ENCODE results near the gene SLC11A1. TPM values are rescaled to one million over a fixed set of nuclear protein-coding genes. Genes with fewer than 3 reads are reported as not detected.

SLC11A1 gene
- total and polyA plus RNA-seq, 2 of the 4 experiments (the other 2 are of a cell fraction): under 0.01 to 0.07 TPM

- ChIA-PET POLR2A (ENCODE audit: unreplicated experiment) (no interaction called here), CTCF (no interaction called here)
- H3K4me3 ChIP-seq (ENCODE audit: insufficient read depth, low read depth, low read length): no peak overlapping the region
- dilution Hi-C loops (cut with HindIII; ENCODE audit: low sequenced_read_pairs, unreplicated experiment): no loop called here
- H3K9me1 ChIP-seq (ENCODE audit: insufficient read depth, low read length): no peaks in the 10 kb centered on the region; the same call in 1 of the 2 replicates
- H4K20me1 ChIP-seq (ENCODE audit: insufficient read depth, low read length): no peaks in the 10 kb centered on the region
- H3K18ac ChIP-seq (ENCODE audit: low read depth, low read length): no peak overlapping the region
- no TSS peak for BruUV-seq (replicated peaks)
- ATAC-seq (ENCODE audit: low read depth): no peak
- no peaks in the 10 kb centered on the region for H3K79me1 ChIP-seq (ENCODE audit: low read depth in 1 of 2, low read length in 2 of 2)
- in situ Hi-C loops (cut with MboI; ENCODE audit: low sequenced_read_pairs): no loop called here
- no peak overlapping the region for H2AFZ ChIP-seq (replicated peaks; ENCODE audit: low read length, poor library complexity)
- no peak overlapping the region for H2AK9ac ChIP-seq (replicated peaks; ENCODE audit: low read depth, low read length, poor library complexity)
- H3K14ac ChIP-seq (replicated peaks; ENCODE audit: low read depth, low read length): no peak overlapping the region
- no peaks in the 10 kb centered on the region for H3K36me3 ChIP-seq (ENCODE audit: control insufficient read depth, insufficient read depth, low read length)
- no peak overlapping the region for H3K4me2 ChIP-seq (ENCODE audit: low read depth, low read length)
- no peak overlapping the region for H2BK5ac ChIP-seq (ENCODE audit: low read depth, low read length, poor library complexity, severe bottlenecking)
- H3K23ac ChIP-seq (ENCODE audit: low read depth, low read length): no peak overlapping the region
- no peak overlapping the region for H3K9ac ChIP-seq (ENCODE audit: low read depth, low read length)
- no peak overlapping the region for H4K91ac ChIP-seq (ENCODE audit: insufficient read depth, low read depth, low read length)
- H2AK5ac ChIP-seq (ENCODE audit: low read depth, low read length): no peak overlapping the region
- H3K9me3 ChIP-seq (ENCODE audit: control insufficient read depth, insufficient read depth, low read length): no peaks in the 10 kb centered on the region
- H3K4me1 ChIP-seq (ENCODE audit: control insufficient read depth, insufficient read depth, low read length): no peaks in the 10 kb centered on the region
- H2BK120ac ChIP-seq (ENCODE audit: low read depth, low read length): no peak overlapping the region
- DNase-seq: no peak
- H3K27me3 ChIP-seq (ENCODE audit: control insufficient read depth, insufficient read depth, low read length): peaks cover 11% of the 10 kb centered on the region
- H4K8ac ChIP-seq (ENCODE audit: low read depth in 2 of 2, low read length in 2 of 2): no peak overlapping the region
- no peak for TF ChIP-seq POLR2A (IDR thresholded peaks at IDR 0.05; ENCODE audit: low read depth, low read length)
- no peak for TF ChIP-seq MAZ (IDR thresholded peaks at IDR 0.05; ENCODE audit: borderline replicate concordance, low read depth, low read length)
- TF ChIP-seq CEBPB (IDR thresholded peaks at IDR 0.05; ENCODE audit: low read depth, low read length): no peak
- TF ChIP-seq RCOR1 (IDR thresholded peaks at IDR 0.05; ENCODE audit: insufficient replicate concordance, low read length): no peak
- TF ChIP-seq SMC3 (IDR thresholded peaks at IDR 0.05; ENCODE audit: low read depth, low read length): no peak
- TF ChIP-seq BHLHE40 (IDR thresholded peaks at IDR 0.05; ENCODE audit: low read depth, low read length): no peak
- TF ChIP-seq MXI1 (IDR thresholded peaks at IDR 0.05; ENCODE audit: borderline replicate concordance, low read depth, low read length): no peak
- TF ChIP-seq RFX5 (IDR thresholded peaks at IDR 0.05; ENCODE audit: low read depth, low read length): no peak
- TF ChIP-seq MAFK (IDR thresholded peaks at IDR 0.05; ENCODE audit: low read depth, low read length): no peak
- no peak for TF ChIP-seq NFE2L2 (IDR thresholded peaks at IDR 0.05; ENCODE audit: low read depth, low read length)
- no peak for TF ChIP-seq ELK1 (IDR thresholded peaks at IDR 0.05; ENCODE audit: borderline replicate concordance, low read depth, low read length)
- no peak for TF ChIP-seq CHD1 (IDR thresholded peaks at IDR 0.05; ENCODE audit: low read depth, low read length)
- TF ChIP-seq FOS (IDR thresholded peaks at IDR 0.05; ENCODE audit: low read depth, low read length): no peak
- no peak for TF ChIP-seq CTCF (conservative IDR thresholded peaks at IDR 0.05; ENCODE audit: low read depth, low read length)
- no peak for TF ChIP-seq RAD21 (IDR thresholded peaks at IDR 0.05; ENCODE audit: low read length)
- TF ChIP-seq, protein P1, sequence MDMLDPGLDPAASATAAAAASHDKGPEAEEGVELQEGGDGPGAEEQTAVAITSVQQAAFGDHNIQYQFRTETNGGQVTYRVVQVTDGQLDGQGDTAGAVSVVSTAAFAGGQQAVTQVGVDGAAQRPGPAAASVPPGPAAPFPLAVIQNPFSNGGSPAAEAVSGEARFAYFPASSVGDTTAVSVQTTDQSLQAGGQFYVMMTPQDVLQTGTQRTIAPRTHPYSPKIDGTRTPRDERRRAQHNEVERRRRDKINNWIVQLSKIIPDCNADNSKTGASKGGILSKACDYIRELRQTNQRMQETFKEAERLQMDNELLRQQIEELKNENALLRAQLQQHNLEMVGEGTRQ (IDR thresholded peaks at IDR 0.05; ENCODE audit: low read depth, low read length): no peak
- intact Hi-C loops (cut with micrococcal nuclease): no loop called here
- H2BK15ac ChIP-seq (ENCODE audit: low read depth, low read length): no peak overlapping the region
- H2BK20ac ChIP-seq (ENCODE audit: low read depth, low read length): no peak overlapping the region
- H3K56ac ChIP-seq (ENCODE audit: extremely low read depth, insufficient read depth, low read length): no peak overlapping the region
- no peak overlapping the region for H3K4ac ChIP-seq (ENCODE audit: low read depth, low read length)
- H3K27ac ChIP-seq (ENCODE audit: insufficient read depth, low read length): no peak overlapping the region
- 60% methylated on average over 1 of the region's 9 CpGs; no CpG with 5 or more reads in 1 of the 2 experiments for WGBS, 2 experiments (ENCODE audit: extremely low coverage in 2 of 2, insufficient read length in 1 of 2)
- no peak overlapping the region for H4K5ac ChIP-seq (ENCODE audit: low read depth, low read length)
Measured at GRCh38 chr2:218423584-218423983, 41.5 kb downstream of the SLC11A1 start.
